ENCODE results near the gene SIAH3.

SIAH3 gene

GRCh38 chr13:45784755-45785675 lies 66.5 kb downstream of the SIAH3 start:
- H3K9ac ChIP-seq (ENCODE audit: low read length) = no peak overlapping the region
- no peaks in the 10 kb centered on the region for H3K4me1 ChIP-seq (ENCODE audit: control insufficient read depth, insufficient read depth, low read length)
- H3K27ac ChIP-seq (ENCODE audit: low read depth, low read length) = no peak overlapping the region
- no peaks in the 10 kb centered on the region for H3K36me3 ChIP-seq (ENCODE audit: control insufficient read depth, insufficient read depth, low read length)
- no peaks in the 10 kb centered on the region for H3K27me3 ChIP-seq (ENCODE audit: control insufficient read depth, insufficient read depth, low read length)
- no peak overlapping the region for H3K4me3 ChIP-seq (ENCODE audit: low read length)

- Histone ChIP-seq H3K4me3 (ENCODE audit: low read length) (no peak overlapping the region), H3K4me1 (ENCODE audit: control insufficient read depth, insufficient read depth, low read length) (no peaks in the 10 kb centered on the region), H3K27me3 (ENCODE audit: control insufficient read depth, insufficient read depth, low read length) (no peaks in the 10 kb centered on the region), H3K36me3 (ENCODE audit: control insufficient read depth, insufficient read depth, low read length) (no peaks in the 10 kb centered on the region), H3K27ac (ENCODE audit: low read depth, low read length) (no peak overlapping the region), H3K9ac (ENCODE audit: low read length) (no peak overlapping the region)
These were observed 68.1 kb downstream of the SIAH3 start for GRCh38 chr13:45783346-45784043.

GRCh38 chr13:45782327-45783045 lies 69.1 kb downstream of the SIAH3 start:
- Histone ChIP-seq H3K4me3 (ENCODE audit: low read length) (no peak overlapping the region), H3K27me3 (ENCODE audit: control insufficient read depth, insufficient read depth, low read length) (no peaks in the 10 kb centered on the region), H3K9ac (ENCODE audit: low read length) (no peak overlapping the region), H3K27ac (ENCODE audit: low read depth, low read length) (no peak overlapping the region), H3K36me3 (ENCODE audit: control insufficient read depth, insufficient read depth, low read length) (no peaks in the 10 kb centered on the region), H3K4me1 (ENCODE audit: control insufficient read depth, insufficient read depth, low read length) (no peaks in the 10 kb centered on the region)

GRCh38 chr13:45781553-45782326 lies 69.8 kb downstream of the SIAH3 start:
- Histone ChIP-seq H3K4me1 (ENCODE audit: control insufficient read depth, insufficient read depth, low read length) (no peaks in the 10 kb centered on the region), H3K27ac (ENCODE audit: low read depth, low read length) (no peak overlapping the region), H3K9ac (ENCODE audit: low read length) (no peak overlapping the region), H3K27me3 (ENCODE audit: control insufficient read depth, insufficient read depth, low read length) (no peaks in the 10 kb centered on the region), H3K4me3 (ENCODE audit: low read length) (no peak overlapping the region), H3K36me3 (ENCODE audit: control insufficient read depth, insufficient read depth, low read length) (no peaks in the 10 kb centered on the region)

GRCh38 chr13:45779901-45780300 lies 71.7 kb downstream of the SIAH3 start:
- Histone ChIP-seq H3K4me1 (ENCODE audit: control insufficient read depth, insufficient read depth, low read length) (no peaks in the 10 kb centered on the region), H3K4me3 (ENCODE audit: low read length) (no peak overlapping the region), H3K9ac (ENCODE audit: low read length) (no peak overlapping the region), H3K27ac (ENCODE audit: low read depth, low read length) (no peak overlapping the region), H3K27me3 (ENCODE audit: control insufficient read depth, insufficient read depth, low read length) (no peaks in the 10 kb centered on the region), H3K36me3 (ENCODE audit: control insufficient read depth, insufficient read depth, low read length) (no peaks in the 10 kb centered on the region)

DNA sequence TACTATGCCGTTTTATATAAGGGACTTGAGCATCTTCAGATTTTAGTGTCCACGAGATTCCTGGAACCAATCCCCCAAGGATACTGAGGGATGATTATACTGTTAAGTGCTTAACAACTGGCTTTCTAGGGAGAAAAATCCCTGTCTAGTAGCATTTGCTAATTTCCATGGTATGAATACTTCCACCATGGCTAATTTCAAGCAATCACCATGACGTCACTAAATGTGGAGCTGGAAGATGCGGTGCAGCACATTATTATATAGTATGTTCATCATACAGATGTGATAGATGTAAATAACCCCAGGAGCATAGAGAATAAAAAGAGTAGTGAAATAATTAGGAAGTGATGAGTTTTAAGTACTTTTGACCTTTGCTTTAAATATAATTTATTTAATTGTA lies 72.7 kb downstream of the SIAH3 start:
- H3K27me3 ChIP-seq (ENCODE audit: control insufficient read depth, insufficient read depth, low read length) = no peaks in the 10 kb centered on the region
- no peak overlapping the region for H3K4me3 ChIP-seq (ENCODE audit: low read length)
- H3K4me1 ChIP-seq (ENCODE audit: control insufficient read depth, insufficient read depth, low read length) = no peaks in the 10 kb centered on the region
- no peak overlapping the region for H3K9ac ChIP-seq (ENCODE audit: low read length)
- no peaks in the 10 kb centered on the region for H3K36me3 ChIP-seq (ENCODE audit: control insufficient read depth, insufficient read depth, low read length)
- H3K27ac ChIP-seq (ENCODE audit: low read depth, low read length) = no peak overlapping the region

- Histone ChIP-seq H3K27ac (ENCODE audit: low read depth, low read length) (no peak overlapping the region), H3K9ac (ENCODE audit: low read length) (no peak overlapping the region), H3K4me3 (ENCODE audit: low read length) (no peak overlapping the region), H3K36me3 (ENCODE audit: control insufficient read depth, insufficient read depth, low read length) (no peaks in the 10 kb centered on the region), H3K27me3 (ENCODE audit: control insufficient read depth, insufficient read depth, low read length) (no peaks in the 10 kb centered on the region), H3K4me1 (ENCODE audit: control insufficient read depth, insufficient read depth, low read length) (peaks cover 2% of the 10 kb centered on the region)
These were observed 74.8 kb downstream of the SIAH3 start for GRCh38 chr13:45776748-45777147.

DNA sequence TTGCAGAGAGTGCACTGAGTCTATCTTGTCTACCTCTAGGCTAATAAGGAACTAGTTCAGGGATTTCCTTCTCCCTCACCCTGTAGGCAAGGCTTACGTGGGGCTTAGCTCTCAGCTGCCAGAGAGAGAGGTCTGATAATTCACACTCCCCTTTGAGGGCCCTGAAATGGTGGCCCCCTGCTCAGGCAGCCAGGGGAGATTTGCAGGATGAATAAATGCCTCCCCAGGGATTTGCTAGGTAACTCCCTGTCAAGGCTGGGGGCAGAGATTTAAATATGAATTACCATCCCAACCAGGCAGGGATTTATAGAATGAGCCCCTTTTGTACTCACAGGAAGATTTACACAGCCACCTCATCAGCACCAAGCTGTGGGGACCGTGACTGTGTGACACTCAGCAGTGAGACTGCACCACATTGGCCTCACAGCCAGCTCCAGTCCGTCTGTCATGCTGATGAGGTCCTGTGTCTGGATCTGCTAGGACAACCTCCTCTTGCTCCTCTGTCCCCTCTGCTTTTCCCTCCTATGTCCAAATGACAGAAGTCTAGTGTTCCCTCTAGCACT lies 76.1 kb downstream of the SIAH3 start:
- no peaks in the 10 kb centered on the region for H3K36me3 ChIP-seq (ENCODE audit: control insufficient read depth, insufficient read depth, low read length)
- H3K9ac ChIP-seq (ENCODE audit: low read length) = no peak overlapping the region
- H3K4me1 ChIP-seq (ENCODE audit: control insufficient read depth, insufficient read depth, low read length) = peaks cover 2% of the 10 kb centered on the region
- no peak overlapping the region for H3K27ac ChIP-seq (ENCODE audit: low read depth, low read length)
- H3K4me3 ChIP-seq (ENCODE audit: low read length) = no peak overlapping the region
- no peaks in the 10 kb centered on the region for H3K27me3 ChIP-seq (ENCODE audit: control insufficient read depth, insufficient read depth, low read length)

DNA sequence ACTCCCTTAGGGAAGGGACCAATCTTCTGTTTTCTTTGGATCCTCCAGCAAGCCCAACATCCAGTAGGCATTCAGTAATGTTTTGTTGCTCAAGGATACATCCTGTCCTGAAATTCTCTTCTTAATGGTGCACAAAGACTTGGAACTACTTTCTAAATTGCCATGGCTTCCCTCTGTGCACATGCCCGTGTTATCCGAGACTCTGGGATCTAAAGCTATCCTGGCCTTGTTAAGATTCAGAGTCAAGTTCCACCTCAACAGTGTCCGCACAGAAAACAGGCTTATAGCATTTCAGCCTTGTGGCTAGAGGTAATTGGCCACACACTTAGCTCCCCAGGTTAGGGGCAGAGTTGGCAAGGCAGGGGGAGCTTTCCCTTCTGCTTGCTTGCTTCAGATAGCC lies 77.6 kb downstream of the SIAH3 start:
- H3K27me3 ChIP-seq (ENCODE audit: control insufficient read depth, insufficient read depth, low read length) = no peaks in the 10 kb centered on the region
- H3K9ac ChIP-seq (ENCODE audit: low read length) = no peak overlapping the region
- no peaks in the 10 kb centered on the region for H3K36me3 ChIP-seq (ENCODE audit: control insufficient read depth, insufficient read depth, low read length)
- H3K4me1 ChIP-seq (ENCODE audit: control insufficient read depth, insufficient read depth, low read length) = peaks cover 3% of the 10 kb centered on the region
- H3K4me3 ChIP-seq (ENCODE audit: low read length) = no peak overlapping the region
- no peak overlapping the region for H3K27ac ChIP-seq (ENCODE audit: low read depth, low read length)

GRCh38 chr13:45773236-45773635 lies 78.3 kb downstream of the SIAH3 start:
- H3K27me3 ChIP-seq (ENCODE audit: control insufficient read depth, insufficient read depth, low read length) = no peaks in the 10 kb centered on the region
- no peak overlapping the region for H3K4me3 ChIP-seq (ENCODE audit: low read length)
- no peak overlapping the region for H3K27ac ChIP-seq (ENCODE audit: low read depth, low read length)
- H3K9ac ChIP-seq (ENCODE audit: low read length) = no peak overlapping the region
- H3K4me1 ChIP-seq (ENCODE audit: control insufficient read depth, insufficient read depth, low read length) = peaks cover 10% of the 10 kb centered on the region
- no peaks in the 10 kb centered on the region for H3K36me3 ChIP-seq (ENCODE audit: control insufficient read depth, insufficient read depth, low read length)

- Histone ChIP-seq H3K27ac (ENCODE audit: low read depth, low read length) (no peak overlapping the region), H3K27me3 (ENCODE audit: control insufficient read depth, insufficient read depth, low read length) (no peaks in the 10 kb centered on the region), H3K4me3 (ENCODE audit: low read length) (no peak overlapping the region), H3K36me3 (ENCODE audit: control insufficient read depth, insufficient read depth, low read length) (no peaks in the 10 kb centered on the region), H3K4me1 (ENCODE audit: control insufficient read depth, insufficient read depth, low read length) (peaks cover 11% of the 10 kb centered on the region), H3K9ac (ENCODE audit: low read length) (no peak overlapping the region)
These were observed 80.7 kb downstream of the SIAH3 start for GRCh38 chr13:45770886-45771285.
